GM21423 (cell line): ENCODE data around the gene SPN.
"Not testable (repeated sequence)": the region's sequence is repeated elsewhere in the genome, so short reads cannot be mapped to it uniquely, and the experiment has no call there.

Experiments
- ATAC-seq: cut with Tn5 transposase; IDR thresholded peaks from one replicate; pipeline ENCODE4 v1.9.1; 2021; ENCODE audit warnings: mild to moderate bottlenecking, moderate library complexity; ENCODE audit not compliant: unreplicated experiment

SPN gene

DNA sequence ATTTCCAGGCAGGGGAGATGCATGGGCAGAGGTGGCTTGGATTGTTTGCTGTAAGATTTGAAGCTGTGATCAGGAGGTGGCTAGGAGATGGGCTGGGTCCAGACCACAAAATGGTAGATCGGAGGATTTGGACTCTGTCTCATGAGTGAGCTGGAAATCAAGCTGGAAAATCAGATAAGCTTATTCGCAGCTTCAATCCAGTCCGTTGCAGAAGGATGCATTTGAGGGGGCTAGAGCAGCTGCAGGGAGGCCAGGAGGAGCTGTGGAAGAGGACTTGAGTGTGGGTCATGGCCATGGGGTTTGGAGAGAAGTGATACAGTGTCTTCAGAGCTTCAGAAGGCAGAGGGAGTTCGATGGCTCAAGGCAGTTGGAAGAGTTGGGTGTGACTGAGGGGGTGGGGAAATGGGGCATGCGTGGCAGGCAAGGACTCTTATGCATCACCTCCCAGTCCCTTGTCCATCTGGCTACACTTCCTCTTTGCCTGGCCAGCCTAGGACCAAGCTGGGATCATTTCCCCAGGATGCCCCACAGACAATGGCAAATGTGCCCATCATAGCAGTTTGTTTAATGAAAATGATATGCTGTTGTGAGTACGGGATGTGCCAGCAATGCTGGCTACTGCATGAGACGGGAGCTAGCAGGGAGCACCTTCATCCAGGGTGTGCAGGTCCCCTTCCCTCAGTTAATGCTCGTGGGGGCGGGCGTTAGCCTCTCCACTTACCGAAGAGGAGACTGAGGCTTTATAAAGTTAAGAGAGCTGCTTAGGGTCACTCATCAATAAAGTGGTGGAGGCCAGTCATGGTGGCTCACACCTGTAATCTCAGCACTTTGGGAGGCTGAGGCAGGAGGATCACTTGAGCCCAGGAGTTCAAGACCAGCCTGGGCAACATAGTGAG, 36.5 kb downstream of the SPN start:
- ATAC-seq, result no peak

DNA sequence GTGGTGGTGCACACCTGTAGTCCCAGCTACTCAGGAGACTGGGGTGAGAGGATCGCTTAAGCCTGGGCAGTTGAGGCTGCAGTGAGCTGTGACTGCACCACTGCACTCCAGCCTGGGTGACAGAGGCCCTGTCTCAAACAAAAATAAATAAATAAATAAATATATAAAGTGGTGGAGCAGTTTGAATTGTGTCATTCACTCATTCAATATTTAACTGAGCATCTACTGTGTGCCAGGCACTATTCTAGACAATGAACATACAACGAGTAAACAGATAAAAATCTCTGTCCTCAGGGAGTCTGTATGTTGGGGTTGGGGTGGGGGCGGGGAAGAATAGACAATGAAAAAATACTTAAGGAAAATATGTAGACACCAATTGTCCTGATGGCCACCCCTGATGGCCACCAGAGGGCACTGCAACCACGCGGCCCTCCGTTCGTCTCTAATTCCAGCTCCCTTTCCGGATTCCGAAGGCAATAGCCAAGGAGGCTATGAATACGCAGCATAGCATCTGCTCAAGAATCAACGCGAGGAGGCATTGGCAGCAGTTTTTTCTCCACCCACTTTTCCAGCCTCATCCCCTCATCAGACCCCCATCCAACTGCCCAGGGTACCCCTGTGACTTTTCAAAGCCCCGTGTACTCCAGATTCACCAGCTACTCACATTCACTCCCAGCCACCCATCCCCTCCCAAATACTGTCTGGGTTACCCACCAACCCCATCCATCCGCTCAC, 37.4 kb downstream of the SPN start:
- ATAC-seq, result no peak

DNA sequence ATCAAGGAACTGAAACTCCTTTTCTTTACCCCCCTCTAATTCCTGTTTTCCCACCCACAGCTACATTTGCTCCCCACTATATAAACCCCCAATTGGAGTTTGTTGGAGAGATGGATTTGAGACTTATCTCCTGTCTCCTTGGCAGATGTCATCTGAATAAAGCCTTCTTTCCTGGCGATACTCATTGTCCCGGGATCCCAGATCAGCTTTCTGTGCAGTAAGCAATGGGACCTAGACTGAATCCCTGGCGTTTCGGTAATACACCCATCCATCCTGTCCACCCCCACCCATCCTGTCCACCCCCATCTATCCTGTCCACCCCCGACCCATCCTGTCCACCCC, 38.1 kb downstream of the SPN start:
- ATAC-seq, result no peak

DNA sequence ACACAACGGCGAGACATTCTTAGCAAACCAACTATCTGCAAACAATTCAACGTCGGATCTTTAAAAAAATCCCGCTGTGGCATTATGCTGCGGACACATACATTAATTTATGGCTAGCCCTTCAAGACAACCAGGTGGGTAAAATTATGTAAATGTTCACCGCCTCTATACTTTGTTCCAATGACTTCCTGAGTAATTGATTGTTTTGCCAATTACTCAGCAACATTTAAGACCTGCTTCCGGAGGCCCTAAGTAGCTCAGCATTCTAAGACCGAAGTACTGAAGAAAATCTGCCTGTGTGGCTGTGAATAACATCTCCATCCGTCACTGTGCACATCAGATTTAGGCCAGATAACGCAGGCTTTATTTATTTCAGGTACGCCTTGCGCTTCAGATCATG, 39.2 kb downstream of the SPN start:
- ATAC-seq, result peak; percentile 34

DNA sequence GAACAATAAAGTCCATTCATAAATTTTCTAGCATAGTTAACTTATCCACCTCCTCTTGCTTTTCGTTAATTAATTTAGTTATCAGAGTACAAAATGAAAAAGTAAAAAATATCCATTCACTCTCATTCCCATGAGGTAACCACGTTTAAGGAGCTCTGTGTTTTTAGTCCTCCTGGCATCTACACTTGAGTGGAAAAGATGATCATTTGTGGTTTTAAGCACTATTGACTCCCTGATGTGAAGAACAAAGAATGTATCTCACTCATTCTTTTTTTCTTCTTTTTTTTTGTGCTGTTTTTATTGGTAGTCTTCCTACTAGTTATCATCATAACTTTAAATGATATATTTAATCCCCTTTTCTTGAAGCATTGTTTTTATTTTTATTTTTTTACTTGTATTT, 42.0 kb downstream of the SPN start:
- no peak for ATAC-seq

GRCh38 chr16:29707160-29707559, 44.1 kb downstream of the SPN start:
- ATAC-seq, result not testable (repeated sequence)

- no peak for ATAC-seq
Measured at GRCh38 chr16:29708917-29709600, 46.0 kb downstream of the SPN start.

- not testable (repeated sequence) for ATAC-seq
Measured at GRCh38 chr16:29709657-29710056, 46.6 kb downstream of the SPN start.

- no peak for ATAC-seq
Measured at GRCh38 chr16:29710227-29711219, 47.5 kb downstream of the SPN start.

GRCh38 chr16:29712809-29713208, 49.8 kb downstream of the SPN start:
- no peak for ATAC-seq

DNA sequence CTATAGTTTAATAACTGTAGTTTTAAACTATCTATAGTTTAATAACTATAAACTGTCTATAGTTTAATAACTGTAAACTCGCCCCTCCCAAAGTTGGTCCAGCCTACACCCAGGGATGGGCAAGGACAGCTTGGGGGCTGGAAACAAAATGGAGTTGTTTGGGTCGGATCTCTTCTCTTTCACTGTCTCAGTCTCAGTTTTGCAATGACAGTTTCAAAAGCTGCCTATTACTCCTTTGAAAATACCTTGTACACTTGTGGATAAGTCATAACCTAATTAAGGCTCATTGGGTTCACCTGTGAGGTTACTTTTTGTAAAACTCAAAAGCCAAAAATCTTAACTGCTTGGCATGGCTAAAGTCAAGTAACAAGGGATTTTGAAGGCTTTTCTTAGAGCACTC, 51.3 kb downstream of the SPN start:
- no peak for ATAC-seq

GRCh38 chr16:29714972-29715371, 51.9 kb downstream of the SPN start:
- ATAC-seq, result no peak

DNA sequence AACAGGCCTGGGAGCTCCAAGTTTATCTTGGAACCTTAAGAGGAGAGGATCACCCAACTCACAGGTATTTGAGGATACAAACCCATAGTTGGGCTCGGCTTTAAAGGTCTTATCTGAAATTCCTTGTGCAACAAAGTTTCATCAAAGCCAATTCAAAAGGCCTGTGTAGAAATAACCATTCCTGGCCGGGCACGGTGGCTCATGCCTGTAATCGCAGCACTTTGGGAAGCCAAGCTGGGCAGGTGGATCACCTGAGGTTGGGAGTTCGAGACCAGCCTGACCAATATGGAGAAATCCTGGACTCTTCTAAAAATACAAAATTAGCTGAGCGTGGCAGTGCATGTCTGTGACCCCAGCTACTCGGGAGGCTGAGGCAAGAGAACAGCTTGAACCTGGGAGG, 54.1 kb downstream of the SPN start:
- ATAC-seq, result no peak

DNA sequence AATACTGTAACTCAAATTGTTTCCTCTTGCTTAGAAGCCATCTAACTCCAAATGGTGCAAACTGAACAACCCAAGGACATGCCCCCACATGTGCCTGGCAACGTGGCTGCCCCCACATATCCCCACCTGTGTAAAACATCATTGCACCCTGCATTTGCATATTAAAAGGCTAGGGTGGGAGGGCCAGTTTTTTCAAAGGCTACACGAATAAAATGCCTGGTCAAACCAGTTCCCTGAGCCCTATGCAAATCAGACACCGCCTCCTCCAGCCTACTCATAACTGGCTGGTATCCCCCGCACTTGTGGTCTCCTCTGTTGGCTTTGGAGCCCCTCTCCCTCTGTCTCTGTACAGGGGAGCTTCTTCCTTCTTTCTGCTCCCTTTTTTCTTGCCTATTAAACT, 56.0 kb downstream of the SPN start:
- no peak for ATAC-seq
